ENCODE results near the gene CTDP1. TPM values are rescaled to one million over a fixed set of nuclear protein-coding genes. Genes with fewer than 3 reads are reported as not detected.
A peak's percentile ranks its signal among the peaks of the same experiment; 100 is the strongest.
"Not testable (repeated sequence)": the region's sequence is repeated elsewhere in the genome, so short reads cannot be mapped to it uniquely, and the experiment has no call there.

The CTDP1 gene
- total RNA-seq, 2 donors from 2014 or later = 8.8 to 21.8 TPM

GRCh38 chr18:79750980-79751571 lies 71.5 kb downstream of the CTDP1 start:
- ATAC-seq = peak; percentile 45

GRCh38 chr18:79751918-79752578 lies 72.4 kb downstream of the CTDP1 start:
- ATAC-seq; H3K9me3 ChIP-seq; H3K4me1 ChIP-seq; H3K4me3 ChIP-seq; H3K27me3 ChIP-seq; H3K27ac ChIP-seq; intact Hi-C loops (cut with DNase I): not testable (repeated sequence)
- WGBS, 2 donors = 94 to 100% methylated on average over 13 to 15 of the region's 20 CpGs
- peak in 1 of 4 donors; percentile 4 for DNase-seq
- peaks cover 18% of the 10 kb centered on the region in 2 donors for H3K36me3 ChIP-seq (replicated peaks in 1 of 2; ENCODE audit: insufficient read depth in 1 of 2, low read depth in 2 of 2)

More at GRCh38 chr18:79750980-79751571, 71.5 kb downstream of the CTDP1 start:
- Histone ChIP-seq H3K27ac (no peak overlapping the region), H3K36me3 (replicated peaks in 1 of 2; ENCODE audit: insufficient read depth in 1 of 2, low read depth in 2 of 2) (peaks cover 18 to 20% of the 10 kb centered on the region in 2 donors), H3K4me3 (no peak overlapping the region), H3K27me3 (no peaks in the 10 kb centered on the region), H3K9me3 (no peaks in the 10 kb centered on the region), H3K4me1 (no peaks in the 10 kb centered on the region)
- TF ChIP-seq POLR2A (IDR thresholded peaks at IDR 0.05) = no peak
- TF ChIP-seq CTCF (IDR thresholded peaks at IDR 0.05) = no peak
- WGBS, 2 donors = 75 to 84% methylated on average over 9 to 13 of the region's 13 CpGs
- intact Hi-C loops (cut with DNase I) = no loop called here
- DNase-seq = peak; percentile 9 to 56 (median 23)

- H3K27ac ChIP-seq; H3K4me1 ChIP-seq; H3K27me3 ChIP-seq; H3K9me3 ChIP-seq; intact Hi-C loops (cut with DNase I); DNase-seq; ATAC-seq; H3K4me3 ChIP-seq: not testable (repeated sequence)
- H3K36me3 ChIP-seq (replicated peaks in 1 of 2; ENCODE audit: insufficient read depth in 1 of 2, low read depth in 2 of 2) = peaks cover 18% of the 10 kb centered on the region in 2 donors
- WGBS, 2 donors = 90 to 91% methylated on average over 4 to 7 of the region's 8 CpGs
Measured at GRCh38 chr18:79752946-79753345, 73.3 kb downstream of the CTDP1 start.

GRCh38 chr18:79753391-79753851 lies 73.8 kb downstream of the CTDP1 start:
- intact Hi-C loops (cut with DNase I) = no loop called here
- peaks cover 18% of the 10 kb centered on the region in 2 donors for H3K36me3 ChIP-seq (replicated peaks in 1 of 2; ENCODE audit: insufficient read depth in 1 of 2, low read depth in 2 of 2)
- no peak for TF ChIP-seq POLR2A (IDR thresholded peaks at IDR 0.05)
- TF ChIP-seq CTCF (IDR thresholded peaks at IDR 0.05) = no peak
- no peak overlapping the region for H3K4me3 ChIP-seq
- DNase-seq (peak in 1 of 4 donors; percentile 12), ATAC-seq (no peak)
- H3K9me3 ChIP-seq = no peaks in the 10 kb centered on the region
- no peak overlapping the region for H3K27ac ChIP-seq
- WGBS, 2 donors = 88 to 92% methylated on average over 18 to 25 of the region's 27 CpGs
- H3K27me3 ChIP-seq = no peaks in the 10 kb centered on the region
- no peaks in the 10 kb centered on the region for H3K4me1 ChIP-seq

- 95 to 96% methylated on average over 24 to 35 of the region's 35 CpGs for WGBS, 2 donors
- intact Hi-C loops (cut with DNase I) = no loop called here
- Histone ChIP-seq H3K36me3 (replicated peaks in 1 of 2; ENCODE audit: insufficient read depth in 1 of 2, low read depth in 2 of 2) (peaks cover 18% of the 10 kb centered on the region in 2 donors), H3K4me1 (no peaks in the 10 kb centered on the region), H3K27me3 (no peaks in the 10 kb centered on the region), H3K9me3 (no peaks in the 10 kb centered on the region), H3K27ac (no peak overlapping the region), H3K4me3 (no peak overlapping the region)
- DNase-seq (peak in 1 of 4 donors; percentile 4), ATAC-seq (no peak)
- no peak for TF ChIP-seq POLR2A (IDR thresholded peaks at IDR 0.05)
Measured at GRCh38 chr18:79754022-79754761, 74.6 kb downstream of the CTDP1 start.

- H3K9me3 ChIP-seq = no peaks in the 10 kb centered on the region
- H3K4me3 ChIP-seq = no peak overlapping the region
- intact Hi-C loops (cut with DNase I) = no loop called here
- H3K27me3 ChIP-seq = no peaks in the 10 kb centered on the region
- DNase-seq (peak in 1 of 4 donors; percentile 6), ATAC-seq (no peak)
- H3K36me3 ChIP-seq (replicated peaks in 1 of 2; ENCODE audit: insufficient read depth in 1 of 2, low read depth in 2 of 2) = peaks cover 18% of the 10 kb centered on the region in 2 donors
- WGBS, 2 donors = 95 to 99% methylated on average over 15 to 27 of the region's 27 CpGs
- no peaks in the 10 kb centered on the region for H3K4me1 ChIP-seq
- H3K27ac ChIP-seq = no peak overlapping the region
- TF ChIP-seq POLR2A (IDR thresholded peaks at IDR 0.05) (no peak), CTCF (IDR thresholded peaks at IDR 0.05) (no peak)
Measured at GRCh38 chr18:79754831-79755351, 75.3 kb downstream of the CTDP1 start.

Measured in body of pancreas (tissue), 4 donors.